IPS-20b (cell line): ENCODE data around the gene SPTLC2.
"Not testable (repeated sequence)": the region's sequence is repeated elsewhere in the genome, so short reads cannot be mapped to it uniquely, and the experiment has no call there.

ENCODE experiments used
- H3K27ac ChIP-seq: one replicate; pipeline ENCODE4 v1.5.1; 2013; ENCODE audit warnings: low read length
- H3K27me3 ChIP-seq: 2 replicates; pipeline ENCODE4 v1.6.1; 2013; ENCODE audit warnings: mild to moderate bottlenecking, low read length, inconsistent platforms; ENCODE audit not compliant: insufficient read depth
- H3K36me3 ChIP-seq: 2 replicates; pipeline ENCODE4 v1.6.1; 2013; ENCODE audit warnings: low read depth, mild to moderate bottlenecking, inconsistent platforms, low read length, moderate library complexity; ENCODE audit not compliant: insufficient read depth
- H3K4me1 ChIP-seq: 2 replicates; pipeline ENCODE4 v1.6.1; 2013; ENCODE audit warnings: mild to moderate bottlenecking, control low read depth, inconsistent platforms, low read length, moderate library complexity; ENCODE audit not compliant: insufficient read depth
- H3K4me3 ChIP-seq: 2 replicates; pipeline ENCODE4 v1.5.1; 2013; ENCODE audit warnings: mild to moderate bottlenecking, low read length, inconsistent platforms
- H3K9ac ChIP-seq: 2 replicates; pipeline ENCODE4 v1.6.1; 2013; ENCODE audit warnings: low read depth, mild to moderate bottlenecking, inconsistent platforms, low read length, moderate library complexity
- H3K9me3 ChIP-seq: 2 replicates; pipeline ENCODE4 v1.6.1; 2013; ENCODE audit warnings: mild to moderate bottlenecking, low read depth, low read length, inconsistent platforms; ENCODE audit not compliant: insufficient read depth

The SPTLC2 gene

GRCh38 chr14:77616454-77617229, at the start of gene SPTLC2:
SPTLC2 (minus strand) TSS chr14:77616637; CDS start chr14:77616579, 58 bp downstream.
- H3K4me3 ChIP-seq, result peak within 1 kb of the TSS; percentile 76
- no peaks in the 10 kb centered on the region for H3K9me3 ChIP-seq
- H3K9ac ChIP-seq, result peak within 1 kb of the TSS; percentile 74
- peaks cover 18% of the 10 kb centered on the region for H3K4me1 ChIP-seq
- H3K27ac ChIP-seq, result no peak within 1 kb of the TSS
- no peaks in the 10 kb centered on the region for H3K27me3 ChIP-seq
- no peaks in the 10 kb centered on the region for H3K36me3 ChIP-seq

GRCh38 chr14:77663293-77663692, 46.9 kb upstream of the SPTLC2 start:
- Histone ChIP-seq H3K4me1 (peaks cover 7% of the 10 kb centered on the region), H3K4me3 (no peak overlapping the region), H3K9ac (no peak overlapping the region), H3K9me3 (no peaks in the 10 kb centered on the region), H3K36me3 (no peaks in the 10 kb centered on the region), H3K27me3 (no peaks in the 10 kb centered on the region), H3K27ac (no peak overlapping the region)

GRCh38 chr14:77661562-77661961, 45.1 kb upstream of the SPTLC2 start:
- not testable (repeated sequence) for H3K27me3 ChIP-seq, H3K27ac ChIP-seq

GRCh38 chr14:77660754-77661153, 44.3 kb upstream of the SPTLC2 start:
- H3K27me3 ChIP-seq, result no peaks in the 10 kb centered on the region
- no peak overlapping the region for H3K4me3 ChIP-seq
- no peaks in the 10 kb centered on the region for H3K36me3 ChIP-seq
- peaks cover 7% of the 10 kb centered on the region for H3K4me1 ChIP-seq
- no peak overlapping the region for H3K27ac ChIP-seq
- no peaks in the 10 kb centered on the region for H3K9me3 ChIP-seq
- no peak overlapping the region for H3K9ac ChIP-seq

More at GRCh38 chr14:77661562-77661961, 45.1 kb upstream of the SPTLC2 start:
- H3K4me1 ChIP-seq, H3K9ac ChIP-seq, H3K4me3 ChIP-seq, H3K36me3 ChIP-seq, H3K9me3 ChIP-seq: not testable (repeated sequence)

- no peaks in the 10 kb centered on the region for H3K36me3 ChIP-seq
- H3K9me3 ChIP-seq, result no peaks in the 10 kb centered on the region
- no peak overlapping the region for H3K27ac ChIP-seq
- peaks cover 12% of the 10 kb centered on the region for H3K4me1 ChIP-seq
- no peak overlapping the region for H3K9ac ChIP-seq
- no peak overlapping the region for H3K4me3 ChIP-seq
- no peaks in the 10 kb centered on the region for H3K27me3 ChIP-seq
Measured at GRCh38 chr14:77659831-77660230, 43.4 kb upstream of the SPTLC2 start.

- H3K4me3 ChIP-seq, result no peak overlapping the region
- H3K27me3 ChIP-seq, result no peaks in the 10 kb centered on the region
- H3K9me3 ChIP-seq, result no peaks in the 10 kb centered on the region
- no peaks in the 10 kb centered on the region for H3K36me3 ChIP-seq
- no peak overlapping the region for H3K9ac ChIP-seq
- H3K4me1 ChIP-seq, result peaks cover 17% of the 10 kb centered on the region
- no peak overlapping the region for H3K27ac ChIP-seq
Measured at GRCh38 chr14:77657280-77657679, 40.8 kb upstream of the SPTLC2 start.

- Histone ChIP-seq H3K27ac (no peak overlapping the region), H3K9me3 (no peaks in the 10 kb centered on the region), H3K4me1 (peaks cover 12% of the 10 kb centered on the region), H3K9ac (no peak overlapping the region), H3K27me3 (no peaks in the 10 kb centered on the region), H3K4me3 (no peak overlapping the region), H3K36me3 (no peaks in the 10 kb centered on the region)
Measured at GRCh38 chr14:77654001-77654441, 37.6 kb upstream of the SPTLC2 start.

GRCh38 chr14:77649326-77649725, 32.9 kb upstream of the SPTLC2 start:
- Histone ChIP-seq H3K27me3 (no peaks in the 10 kb centered on the region), H3K27ac (no peak overlapping the region), H3K9ac (no peak overlapping the region), H3K9me3 (no peaks in the 10 kb centered on the region), H3K4me1 (peaks cover 4% of the 10 kb centered on the region; the same call in 1 of the 2 replicates), H3K36me3 (no peaks in the 10 kb centered on the region), H3K4me3 (no peak overlapping the region)

- Histone ChIP-seq H3K27me3 (no peaks in the 10 kb centered on the region), H3K4me3 (no peak overlapping the region), H3K9ac (no peak overlapping the region), H3K36me3 (no peaks in the 10 kb centered on the region), H3K9me3 (no peaks in the 10 kb centered on the region), H3K27ac (no peak overlapping the region), H3K4me1 (no peaks in the 10 kb centered on the region)
Measured at GRCh38 chr14:77648520-77649200, 32.2 kb upstream of the SPTLC2 start.

GRCh38 chr14:77647853-77648252, 31.4 kb upstream of the SPTLC2 start:
- Histone ChIP-seq H3K36me3 (no peaks in the 10 kb centered on the region), H3K4me1 (no peaks in the 10 kb centered on the region), H3K9ac (no peak overlapping the region), H3K27me3 (no peaks in the 10 kb centered on the region), H3K4me3 (no peak overlapping the region), H3K9me3 (no peaks in the 10 kb centered on the region), H3K27ac (no peak overlapping the region)

GRCh38 chr14:77646907-77647306, 30.5 kb upstream of the SPTLC2 start:
- Histone ChIP-seq H3K9ac (no peak overlapping the region), H3K27ac (no peak overlapping the region)

More at GRCh38 chr14:77646907-77647306, 30.5 kb upstream of the SPTLC2 start:
- no peaks in the 10 kb centered on the region for H3K36me3 ChIP-seq
- no peak overlapping the region for H3K4me3 ChIP-seq
- H3K9me3 ChIP-seq, result no peaks in the 10 kb centered on the region
- no peaks in the 10 kb centered on the region for H3K27me3 ChIP-seq
- H3K4me1 ChIP-seq, result no peaks in the 10 kb centered on the region
